CD4-positive, alpha-beta T cell (primary cell): ENCODE data around the gene APLP2. TPM values are rescaled to one million over a fixed set of nuclear protein-coding genes. Genes with fewer than 3 reads are reported as not detected.

ENCODE experiments used
- ATAC-seq: fragments of 200-7000 bp; cut with Tn5 transposase; one replicate; pipeline ENCODE4 v1.10.0; 2022; ENCODE audit warnings: mild to moderate bottlenecking; ENCODE audit not compliant: poor library complexity
- CTCF ChIA-PET: fragments of 350-600 bp; sonication (Branson Sonifier 250); formaldehyde crosslinking; loops from one replicate; lab custom pipeline; 2021; ENCODE audit warnings: antibody characterized with exemption, inconsistent platforms; lab: Charles Lee
- POLR2A ChIA-PET: fragments of 350-600 bp; sonication (Branson Sonifier 250); formaldehyde crosslinking; loops from one replicate; lab custom pipeline; 2021; ENCODE audit warnings: antibody characterized with exemption, inconsistent platforms; lab: Charles Lee
- DNase-seq, 14 experiments: peaks; one replicate each; pipeline ENCODE4 v3.0.0-alpha.2; 2013 to 2020; ENCODE audit warnings: mixed read lengths in 2 of 14
- H3K27ac ChIP-seq, 2 donors: one replicate each; pipeline versions ENCODE4 v1.5.1 to v1.7.0; 2013; ENCODE audit warnings: low read length in 2 of 2, low read depth in 1 of 2, mild to moderate bottlenecking in 1 of 2
- H3K27me3 ChIP-seq, 2 experiments: 1 replicate in 1 of 2; 2 replicates in 1 of 2; pipeline versions ENCODE4 v1.6.1 to v1.7.0; 2013; ENCODE audit warnings: low read length in 2 of 2, control low read depth in 1 of 2, mild to moderate bottlenecking in 1 of 2, moderate library complexity in 1 of 2; ENCODE audit not compliant: insufficient read depth in 2 of 2, control insufficient read depth in 1 of 2
- H3K36me3 ChIP-seq: one replicate; pipeline ENCODE4 v1.6.1; 2013; ENCODE audit warnings: low read length, control low read depth; ENCODE audit not compliant: insufficient read depth
- H3K4me1 ChIP-seq: one replicate; pipeline ENCODE4 v1.6.1; 2013; ENCODE audit warnings: low read length, control low read depth; ENCODE audit not compliant: insufficient read depth
- H3K4me3 ChIP-seq: one replicate; pipeline ENCODE4 v1.5.1; 2013; ENCODE audit warnings: mild to moderate bottlenecking, low read length, moderate library complexity
- H3K9me3 ChIP-seq, 2 experiments: 1 replicate in 1 of 2; 2 replicates in 1 of 2; pipeline versions ENCODE4 v1.6.1 to v1.7.0; 2013; ENCODE audit warnings: low read length in 2 of 2, mild to moderate bottlenecking in 2 of 2, control low read depth in 1 of 2, moderate library complexity in 1 of 2; ENCODE audit not compliant: control insufficient read depth in 1 of 2, insufficient read depth in 1 of 2
- H3K27ac Mint-ChIP-seq: one replicate; pipeline ENCODE4 v1.8.0; 2020; ENCODE audit warnings: mixed read lengths
- H3K27me3 Mint-ChIP-seq: one replicate; pipeline ENCODE4 v1.8.0; 2021; ENCODE audit warnings: mixed read lengths
- H3K36me3 Mint-ChIP-seq: one replicate; pipeline ENCODE4 v1.8.0; 2021; ENCODE audit warnings: low read depth, mixed read lengths
- H3K4me1 Mint-ChIP-seq: one replicate; pipeline ENCODE4 v1.8.0; 2021; ENCODE audit warnings: low read depth, mixed read lengths
- H3K4me3 Mint-ChIP-seq: one replicate; pipeline ENCODE4 v1.8.0; 2020; ENCODE audit warnings: mild to moderate bottlenecking, mixed read lengths
- H3K9me3 Mint-ChIP-seq: one replicate; pipeline ENCODE4 v1.8.0; 2020; ENCODE audit warnings: mixed read lengths
- CTCF ChIP-seq: fragments of 200-600 bp; IDR thresholded peaks from one replicate; pipeline ENCODE4 v1.8.0; 2022; ENCODE audit warnings: antibody characterized with exemption, mild to moderate bottlenecking
- intact Hi-C, 2 experiments: fragments of 100-400 bp; cut with DNase I in 1 of 2; cut with micrococcal nuclease in 1 of 2; formaldehyde crosslinking; loops; one replicate each; pipeline versions ENCODE4 v1.15.1 to v1.9.0; 2023 to 2025; cut with DNase I, micrococcal nuclease
- total RNA-seq, 174 experiments: library from RNA in 2 of 174; stranded (reverse) in 2 of 174; gene quantifications; one replicate each; pipeline ENCODE4 v1.2.3 and lab custom pipeline; 2021 to 2026

The APLP2 gene
- total RNA-seq, 2 experiments from 2014 or later: 28.8 to 29.5 TPM

GRCh38 chr11:130099356-130099755 is 29.7 kb downstream of the APLP2 start:
- Histone ChIP-seq H3K9me3 (no peaks in the 10 kb centered on the region), H3K27me3 (no peaks in the 10 kb centered on the region), H3K4me1 (no peaks in the 10 kb centered on the region), H3K36me3 (no peaks in the 10 kb centered on the region), H3K4me3 (no peak overlapping the region), H3K27ac (no peak overlapping the region)
- ChIA-PET CTCF (no interaction called here), POLR2A (no interaction called here)
- Mint-ChIP-seq H3K36me3 (no peaks in the 10 kb centered on the region), H3K9me3 (no peaks in the 10 kb centered on the region), H3K27me3 (no peaks in the 10 kb centered on the region), H3K4me3 (no peak overlapping the region), H3K27ac (no peak overlapping the region), H3K4me1 (peaks cover 13% of the 10 kb centered on the region)
- ATAC-seq: no peak
- DNase-seq: no peak
- intact Hi-C loops: no loop called here
- TF ChIP-seq CTCF: no peak

- Mint-ChIP-seq H3K4me3 (no peak overlapping the region), H3K9me3 (no peaks in the 10 kb centered on the region), H3K36me3 (no peaks in the 10 kb centered on the region), H3K27me3 (no peaks in the 10 kb centered on the region), H3K27ac (no peak overlapping the region), H3K4me1 (peaks cover 8% of the 10 kb centered on the region)
- ChIA-PET POLR2A (no interaction called here), CTCF (no interaction called here)
- intact Hi-C loops: no loop called here
- H3K36me3 ChIP-seq: no peaks in the 10 kb centered on the region
- H3K27me3 ChIP-seq: no peaks in the 10 kb centered on the region
- no peak for TF ChIP-seq CTCF
- no peak overlapping the region for H3K4me3 ChIP-seq
- H3K4me1 ChIP-seq: no peaks in the 10 kb centered on the region
- no peaks in the 10 kb centered on the region for H3K9me3 ChIP-seq
- DNase-seq (no peak), ATAC-seq (no peak)
- no peak overlapping the region for H3K27ac ChIP-seq
These were observed 30.8 kb downstream of the APLP2 start for GRCh38 chr11:130100381-130101095.

GRCh38 chr11:130101661-130102060 is 32.0 kb downstream of the APLP2 start:
- no peak for TF ChIP-seq CTCF
- Mint-ChIP-seq H3K4me3 (no peak overlapping the region), H3K27me3 (no peaks in the 10 kb centered on the region), H3K9me3 (no peaks in the 10 kb centered on the region), H3K27ac (no peak overlapping the region), H3K36me3 (no peaks in the 10 kb centered on the region), H3K4me1 (no peaks in the 10 kb centered on the region)
- Histone ChIP-seq H3K9me3 (no peaks in the 10 kb centered on the region), H3K27ac (no peak overlapping the region), H3K27me3 (no peaks in the 10 kb centered on the region), H3K36me3 (no peaks in the 10 kb centered on the region), H3K4me1 (no peaks in the 10 kb centered on the region), H3K4me3 (no peak overlapping the region)
- intact Hi-C loops: no loop called here
- ATAC-seq (no peak), DNase-seq (no peak)
- POLR2A ChIA-PET: no interaction called here
- CTCF ChIA-PET: no interaction called here
